ENCODE results near the gene NOD1.
A peak's percentile ranks its signal among the peaks of the same experiment; 100 is the strongest.
"Not testable (repeated sequence)": the region's sequence is repeated elsewhere in the genome, so short reads cannot be mapped to it uniquely, and the experiment has no call there.

NOD1 gene, protein sequence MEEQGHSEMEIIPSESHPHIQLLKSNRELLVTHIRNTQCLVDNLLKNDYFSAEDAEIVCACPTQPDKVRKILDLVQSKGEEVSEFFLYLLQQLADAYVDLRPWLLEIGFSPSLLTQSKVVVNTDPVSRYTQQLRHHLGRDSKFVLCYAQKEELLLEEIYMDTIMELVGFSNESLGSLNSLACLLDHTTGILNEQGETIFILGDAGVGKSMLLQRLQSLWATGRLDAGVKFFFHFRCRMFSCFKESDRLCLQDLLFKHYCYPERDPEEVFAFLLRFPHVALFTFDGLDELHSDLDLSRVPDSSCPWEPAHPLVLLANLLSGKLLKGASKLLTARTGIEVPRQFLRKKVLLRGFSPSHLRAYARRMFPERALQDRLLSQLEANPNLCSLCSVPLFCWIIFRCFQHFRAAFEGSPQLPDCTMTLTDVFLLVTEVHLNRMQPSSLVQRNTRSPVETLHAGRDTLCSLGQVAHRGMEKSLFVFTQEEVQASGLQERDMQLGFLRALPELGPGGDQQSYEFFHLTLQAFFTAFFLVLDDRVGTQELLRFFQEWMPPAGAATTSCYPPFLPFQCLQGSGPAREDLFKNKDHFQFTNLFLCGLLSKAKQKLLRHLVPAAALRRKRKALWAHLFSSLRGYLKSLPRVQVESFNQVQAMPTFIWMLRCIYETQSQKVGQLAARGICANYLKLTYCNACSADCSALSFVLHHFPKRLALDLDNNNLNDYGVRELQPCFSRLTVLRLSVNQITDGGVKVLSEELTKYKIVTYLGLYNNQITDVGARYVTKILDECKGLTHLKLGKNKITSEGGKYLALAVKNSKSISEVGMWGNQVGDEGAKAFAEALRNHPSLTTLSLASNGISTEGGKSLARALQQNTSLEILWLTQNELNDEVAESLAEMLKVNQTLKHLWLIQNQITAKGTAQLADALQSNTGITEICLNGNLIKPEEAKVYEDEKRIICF

DNA sequence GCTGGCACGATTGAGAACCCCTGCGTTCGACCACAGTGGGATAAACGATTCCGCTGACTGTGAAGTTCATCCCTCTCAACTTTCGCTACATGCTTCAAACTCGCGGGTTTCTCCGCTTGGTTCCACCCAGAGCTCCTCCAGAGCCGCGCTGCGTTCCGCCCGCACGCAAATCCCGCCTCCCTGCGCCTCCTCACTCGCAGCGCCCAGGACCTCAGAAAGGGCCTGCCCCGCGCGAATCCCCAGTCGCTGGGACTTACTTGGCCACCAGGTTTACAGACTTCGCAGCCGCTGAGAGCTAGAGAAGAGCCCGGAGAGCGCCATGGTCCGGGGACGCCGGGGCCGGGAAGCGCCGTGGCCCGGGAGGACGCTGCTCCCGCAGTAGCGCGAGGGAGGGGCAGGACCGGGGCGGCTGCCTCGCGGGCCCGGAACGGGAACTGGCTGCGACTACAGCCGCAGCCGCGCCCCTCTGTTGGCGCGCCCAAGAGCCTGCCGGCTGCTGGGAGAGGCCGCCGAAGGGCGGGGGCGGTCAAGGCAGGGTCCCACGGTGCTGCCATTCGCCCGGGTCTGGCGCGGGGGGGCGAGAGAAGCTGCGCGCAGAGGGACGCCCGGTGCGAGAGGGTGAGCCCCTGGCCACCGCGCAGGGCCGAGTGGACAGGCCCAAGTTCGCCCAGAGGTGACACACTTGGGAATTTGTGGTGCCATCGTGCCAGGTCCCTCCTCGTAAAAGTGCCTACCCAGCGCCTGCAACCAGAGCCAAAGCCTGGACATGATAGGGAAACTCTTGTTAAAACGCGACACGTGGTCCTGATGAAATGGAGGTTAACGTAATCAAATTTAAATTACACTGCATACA, at the start of gene NOD1:
TSS of gene NOD1 (minus strand) at position 436 of the 853 bp plus-strand sequence. CDS start 21,863 bp downstream, outside the sequence.
- DNase-seq = peak; percentile 58

DNA sequence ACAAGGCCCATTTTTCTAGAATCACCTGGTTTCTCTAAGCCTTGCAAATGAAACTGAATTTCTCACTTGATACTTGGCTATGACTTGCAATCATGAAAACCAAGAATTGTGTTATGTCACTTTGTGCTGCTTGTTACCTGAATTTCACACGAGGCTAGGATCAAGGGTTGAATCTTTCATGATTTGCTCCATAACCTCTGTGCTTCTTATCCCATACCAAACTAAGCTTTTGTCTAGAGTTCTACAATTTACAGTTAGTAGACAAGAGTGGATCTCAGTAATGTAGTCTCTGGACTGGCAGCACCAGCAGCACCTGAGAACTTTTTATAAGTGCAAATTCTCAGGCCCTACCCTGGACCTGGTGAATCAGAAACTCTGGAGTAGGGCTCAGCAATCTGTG, 48.7 kb upstream of the NOD1 start:
- not testable (repeated sequence) for DNase-seq

DNA sequence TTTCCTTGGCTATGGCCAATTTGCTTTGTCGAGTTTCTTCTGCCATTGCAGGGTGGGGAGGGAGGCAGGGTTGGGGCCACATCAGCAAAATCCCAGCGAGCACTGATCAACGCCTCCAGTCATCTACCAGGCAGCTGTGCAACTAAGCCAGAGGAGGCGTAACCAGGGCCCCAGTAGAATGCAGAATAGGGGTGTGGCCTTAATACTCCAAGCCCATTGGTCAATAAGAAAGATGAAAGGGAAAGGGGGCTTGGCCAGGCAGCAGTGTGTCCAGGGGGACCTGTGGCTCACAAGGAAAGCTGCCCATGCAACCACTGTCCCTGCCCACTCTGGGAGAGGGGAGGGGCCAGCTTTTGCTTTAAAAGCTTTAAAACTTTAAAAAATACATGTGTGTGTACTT, 47.6 kb upstream of the NOD1 start:
- DNase-seq = no peak

DNA sequence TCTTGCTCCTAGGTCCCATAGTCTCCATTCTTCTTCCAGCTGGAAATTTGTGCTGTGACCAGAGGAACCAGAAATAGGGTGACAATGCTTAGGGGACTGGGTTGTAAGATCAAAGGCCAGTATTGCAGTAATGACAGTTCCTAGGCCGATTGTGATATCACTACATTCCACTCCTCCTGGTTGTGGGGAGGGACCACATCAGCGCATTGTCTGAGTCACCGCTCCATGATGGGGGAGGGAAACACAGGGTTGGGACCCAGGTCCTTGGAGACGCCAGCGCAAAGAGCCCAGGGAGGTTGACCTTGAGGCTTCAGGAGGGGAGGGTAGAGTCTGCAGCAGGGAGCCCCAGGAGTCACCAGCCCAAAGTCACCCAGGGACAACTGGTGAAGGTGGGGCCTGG, 46.8 kb upstream of the NOD1 start:
- DNase-seq = no peak

DNA sequence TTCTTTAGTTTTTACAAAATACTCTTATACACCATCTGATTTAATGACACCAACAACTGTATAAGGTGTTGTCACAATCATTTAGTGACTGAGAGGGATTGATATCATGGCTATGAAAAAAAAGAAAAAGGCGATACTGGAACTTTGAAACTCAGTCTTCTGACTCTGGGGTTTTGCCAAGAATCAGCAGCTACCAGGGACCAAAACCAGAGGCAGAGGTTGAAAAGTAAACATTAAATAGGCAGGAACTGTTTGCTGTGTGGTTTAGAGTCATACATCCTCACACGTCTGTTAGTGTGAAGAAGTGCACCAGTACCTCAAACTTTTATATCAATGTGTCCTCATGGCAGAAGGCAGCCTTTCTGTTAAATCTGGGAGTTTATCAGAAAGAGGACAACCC, 46.0 kb upstream of the NOD1 start:
- DNase-seq = no peak

DNA sequence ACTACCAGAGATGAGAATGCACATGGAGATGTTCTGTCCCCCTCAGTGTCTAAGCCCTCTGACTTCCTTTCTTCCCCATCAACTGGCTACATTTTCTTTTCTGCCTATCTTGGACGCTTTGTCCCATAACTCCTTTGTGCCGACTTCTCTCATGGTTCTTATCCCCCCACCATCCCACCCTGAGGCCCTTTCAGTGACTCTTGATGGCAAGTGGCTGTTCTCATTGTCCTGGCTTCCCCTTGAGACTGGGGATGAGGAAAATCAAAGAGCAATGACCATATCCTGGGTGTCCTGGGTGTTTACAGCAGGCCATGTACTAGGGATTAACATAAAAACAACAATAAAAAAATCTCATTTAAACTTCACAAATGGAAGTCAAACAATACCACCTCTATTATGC, 44.9 kb upstream of the NOD1 start:
- DNase-seq = no peak

DNA sequence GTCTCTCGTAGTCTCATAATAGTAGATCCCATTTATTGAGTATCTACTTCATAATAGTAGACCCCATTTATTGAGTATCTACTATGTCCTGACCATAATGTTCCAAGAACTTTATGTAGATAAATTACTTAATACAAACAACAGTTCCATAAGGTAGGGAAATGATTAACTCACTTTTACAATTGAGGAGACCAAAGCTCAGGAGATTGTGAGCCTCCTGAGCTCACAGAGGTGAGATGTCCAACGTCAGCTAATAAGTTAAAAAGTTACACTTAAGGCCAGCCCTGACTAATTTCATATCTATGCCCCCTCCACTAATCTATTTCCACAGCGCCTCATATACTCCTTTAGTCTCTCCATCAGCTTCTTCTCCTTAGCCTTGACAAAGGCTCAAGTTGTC, 43.6 kb upstream of the NOD1 start:
- no peak for DNase-seq

DNA sequence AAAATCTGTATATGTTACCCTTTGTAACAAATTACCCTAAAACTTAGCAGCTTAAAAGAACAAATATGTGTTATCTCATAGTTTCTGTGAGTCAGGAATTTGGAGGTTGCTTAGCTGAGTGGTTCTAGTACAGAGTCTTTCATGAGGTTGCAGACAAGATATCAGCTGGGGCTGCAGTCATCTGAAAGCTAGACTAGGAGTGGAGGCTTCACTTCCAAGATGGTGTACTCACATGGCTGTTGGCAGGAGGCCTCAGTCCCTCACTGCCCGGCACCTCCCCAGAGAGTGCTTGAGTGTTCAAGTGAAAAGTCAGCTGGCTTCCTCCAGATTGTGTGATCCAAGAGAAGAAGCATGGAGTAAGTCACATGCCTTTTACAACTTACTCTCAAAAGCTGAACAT, 42.9 kb upstream of the NOD1 start:
- DNase-seq = no peak

DNA sequence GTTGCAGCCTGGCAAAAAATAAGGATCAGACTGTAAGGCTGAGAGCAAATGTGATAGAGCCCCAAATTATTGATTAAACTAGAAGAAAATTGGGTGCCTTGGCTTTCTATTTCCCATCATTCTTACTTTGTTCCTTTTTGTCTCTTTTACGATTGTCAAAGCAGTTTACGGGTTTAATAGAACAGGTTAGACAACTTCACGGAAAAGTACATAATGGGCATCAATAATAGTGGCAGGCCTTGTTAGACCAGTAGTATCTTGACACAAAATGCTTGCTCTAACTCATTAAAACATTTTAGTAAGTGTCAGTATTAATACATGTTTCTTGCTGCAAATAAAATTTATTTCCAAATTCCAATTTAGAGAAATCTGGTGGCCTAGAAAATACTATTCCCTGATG, 40.5 kb upstream of the NOD1 start:
- DNase-seq = no peak

DNA sequence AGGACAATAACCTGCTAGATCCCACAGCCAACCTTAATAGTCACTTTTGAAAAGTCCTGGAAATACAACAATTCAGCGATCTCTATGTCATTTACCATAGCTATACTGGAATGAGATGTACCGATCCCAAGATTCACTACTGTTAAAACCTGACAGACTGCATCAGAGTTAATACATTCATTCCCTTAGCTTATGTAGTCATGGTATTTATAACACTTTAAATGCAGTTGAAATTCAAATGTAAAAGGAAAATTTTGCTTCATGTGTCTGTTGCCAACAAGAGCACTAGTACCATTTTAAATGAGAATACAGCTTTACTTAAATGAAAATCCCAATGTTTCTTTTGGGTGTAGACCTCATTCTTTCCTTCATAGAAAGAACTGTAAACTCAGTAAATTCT, 37.2 kb upstream of the NOD1 start:
- no peak for DNase-seq

DNA sequence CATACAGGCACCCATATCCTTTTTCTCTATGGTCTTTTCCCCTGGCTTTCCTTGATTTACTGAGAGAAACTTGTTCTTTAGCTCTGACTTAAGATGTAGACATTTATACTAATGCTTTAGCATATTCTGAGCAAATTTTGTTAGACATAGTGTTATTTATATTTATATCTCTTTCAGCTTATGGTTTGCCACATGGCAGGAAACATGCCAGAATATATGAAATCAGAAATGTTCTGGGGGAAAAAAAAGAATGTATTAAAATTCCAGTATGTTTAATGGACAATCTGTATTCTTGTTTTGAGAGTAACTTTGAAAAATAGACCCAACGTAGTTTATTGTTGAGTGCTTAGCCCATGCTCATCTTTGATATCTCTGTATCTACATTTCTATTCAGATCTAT, 36.2 kb upstream of the NOD1 start:
- DNase-seq = no peak

DNA sequence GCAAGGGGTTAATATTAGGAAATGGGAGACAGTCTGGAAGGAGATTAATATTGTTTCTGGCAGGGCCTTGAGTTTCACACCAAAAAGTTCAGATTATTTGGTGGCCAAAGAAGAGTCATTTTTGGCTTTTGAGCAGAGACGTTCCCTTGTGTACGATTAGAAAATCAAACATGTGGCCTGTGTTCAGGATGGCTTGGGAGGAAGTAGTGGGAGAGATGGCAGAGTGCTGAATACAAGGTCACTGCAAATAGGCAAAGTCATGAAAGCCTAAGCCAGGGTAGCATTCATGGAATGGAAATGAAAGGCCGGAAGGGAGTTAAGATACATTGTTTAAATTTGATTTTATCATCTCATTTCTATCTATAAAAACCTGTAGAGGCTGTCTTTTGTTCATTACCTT, 35.6 kb upstream of the NOD1 start:
- no peak for DNase-seq

DNA sequence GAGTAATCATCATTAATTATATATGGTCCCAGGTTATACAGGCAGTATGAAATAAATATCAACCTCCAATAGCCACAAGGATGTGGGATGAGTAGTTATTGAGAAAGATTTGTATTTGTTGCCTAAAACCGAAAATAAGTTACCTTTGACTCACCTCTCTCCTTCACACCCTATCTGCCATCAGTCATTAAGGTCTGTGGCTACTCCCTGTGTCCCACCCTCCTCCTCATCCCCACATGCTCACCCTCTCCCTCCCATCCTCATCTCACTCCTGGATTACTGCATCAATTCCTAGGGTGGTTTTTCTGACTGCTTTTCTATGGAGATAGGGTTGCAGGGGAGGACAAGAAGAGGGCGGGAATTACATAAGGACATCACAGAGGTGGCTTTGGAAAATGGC, 35.2 kb upstream of the NOD1 start:
- no peak for DNase-seq

DNA sequence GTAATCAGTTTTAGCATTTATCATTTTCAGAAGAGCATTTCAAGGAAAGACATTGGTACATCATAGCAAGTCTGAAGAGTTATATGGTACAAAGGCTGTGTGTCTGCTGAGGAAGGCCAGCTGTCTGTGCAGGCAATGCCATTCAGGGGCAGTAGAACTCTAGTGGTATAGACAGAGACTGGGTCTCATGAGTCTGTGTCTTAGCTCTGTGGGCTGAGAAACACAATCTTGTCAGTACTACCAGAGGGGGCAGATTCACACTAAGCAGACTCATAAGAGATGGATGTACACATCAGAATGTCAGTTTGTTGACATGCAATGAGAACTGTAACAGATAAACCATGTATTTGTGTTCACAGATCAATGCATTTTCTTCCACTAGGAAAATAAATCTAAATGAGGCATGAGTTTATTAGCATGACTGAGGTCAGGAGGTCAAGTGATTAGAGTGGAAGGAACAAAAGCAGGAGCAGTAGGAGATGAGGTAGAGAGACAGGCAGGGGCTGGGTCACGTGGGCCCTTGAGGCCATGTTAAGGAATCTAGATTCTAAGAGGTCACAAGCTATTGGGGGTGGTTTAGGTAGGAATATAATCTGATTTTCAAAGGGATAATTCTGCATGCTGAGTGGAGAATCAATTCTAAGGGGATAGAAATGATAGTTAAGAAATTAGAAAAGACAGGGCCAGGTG, 33.5 kb upstream of the NOD1 start:
- no peak for DNase-seq

DNA sequence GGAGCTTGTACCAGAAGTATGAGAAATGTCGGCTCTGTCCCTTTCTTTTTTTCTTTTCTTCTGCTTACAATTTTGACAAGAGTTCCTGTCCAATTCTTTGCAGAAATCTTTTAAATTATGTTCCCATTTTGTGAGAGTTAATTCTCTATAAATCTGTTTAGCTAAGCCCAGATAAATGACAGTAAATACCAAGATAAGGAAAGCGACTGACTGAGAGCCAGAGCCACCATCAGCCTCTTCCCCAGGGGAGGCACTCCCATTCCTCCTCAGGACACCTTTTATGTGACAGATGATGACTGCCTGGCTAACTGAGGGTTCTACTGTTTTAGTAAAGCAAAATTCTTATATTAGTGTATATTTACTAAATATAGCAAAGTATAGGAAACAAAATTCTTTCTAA, 32.9 kb upstream of the NOD1 start:
- no peak for DNase-seq

DNA sequence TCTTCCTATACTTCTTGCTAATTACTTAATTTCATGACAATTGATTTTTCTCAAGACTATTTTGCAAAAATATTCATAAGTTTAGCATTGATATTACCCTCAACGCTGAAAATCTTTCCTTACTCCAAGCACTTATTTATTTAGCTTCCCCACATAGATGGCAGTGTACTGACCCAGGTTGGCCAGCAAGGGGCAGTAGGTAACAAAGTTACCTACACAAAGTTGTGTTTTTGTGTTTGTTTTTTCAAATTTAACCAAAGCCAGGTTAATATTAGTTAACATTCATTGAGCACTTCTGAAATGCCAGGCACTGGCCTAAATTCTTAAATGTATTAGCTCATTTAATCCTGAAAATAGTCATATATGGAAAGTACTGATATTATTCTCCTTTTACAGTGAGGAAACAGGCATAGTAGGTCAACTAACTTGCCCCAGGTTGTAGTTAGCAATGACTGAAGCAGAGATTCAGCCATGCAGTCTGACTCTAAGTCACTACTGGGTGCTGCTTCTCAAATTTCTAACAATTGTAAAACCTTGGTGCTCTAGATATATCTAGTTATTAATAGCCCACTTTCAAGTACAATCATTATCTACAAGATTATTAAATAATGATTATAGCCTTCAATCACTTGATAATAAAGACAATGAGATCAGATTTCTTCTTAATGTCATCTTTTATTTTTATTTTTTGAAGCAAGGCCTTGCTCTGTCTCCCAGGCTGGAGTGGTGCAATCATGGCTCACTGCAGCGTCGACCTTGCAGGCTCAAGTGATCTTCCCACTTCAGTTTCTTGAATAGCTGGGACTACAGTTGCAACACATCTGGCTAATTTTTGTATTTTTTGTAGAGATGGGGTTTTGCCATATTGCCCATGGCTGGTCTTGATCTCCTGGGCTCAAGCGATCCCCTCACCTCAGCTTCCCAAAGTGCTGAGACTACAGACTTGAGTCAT, 31.8 kb upstream of the NOD1 start:
- DNase-seq = peak; percentile 17

DNA sequence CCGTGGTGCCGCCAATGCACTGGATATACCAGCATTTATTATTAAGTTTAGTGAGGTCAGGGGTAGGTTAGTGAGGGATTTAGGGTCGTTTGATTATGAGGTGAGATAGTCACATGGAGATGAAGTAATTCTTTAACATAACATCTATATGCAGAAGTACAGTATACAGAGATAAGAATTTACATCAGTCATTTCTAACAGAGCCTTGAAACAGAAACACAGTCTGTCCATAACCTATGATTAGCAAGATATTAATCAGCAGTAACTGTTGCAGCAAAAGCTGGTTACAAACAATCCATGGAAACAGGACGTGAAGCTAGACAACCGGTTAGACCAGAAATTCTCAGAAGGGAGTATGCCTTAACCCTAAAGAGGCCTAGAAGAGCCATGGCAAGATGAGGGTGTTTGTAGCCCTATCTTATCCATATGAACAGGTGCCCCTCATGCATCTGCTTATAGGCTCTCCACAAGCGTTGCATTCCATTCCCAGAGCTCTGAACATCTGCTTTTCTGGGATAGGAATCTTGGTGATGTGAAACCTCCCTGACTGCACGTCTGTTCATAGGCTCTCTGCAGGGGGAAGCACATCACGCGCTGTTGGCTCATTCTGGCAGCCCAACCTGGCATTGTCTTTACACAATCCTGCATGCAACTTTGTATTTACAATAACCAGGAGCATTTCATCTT, 30.7 kb upstream of the NOD1 start:
- not testable (repeated sequence) for DNase-seq

DNA sequence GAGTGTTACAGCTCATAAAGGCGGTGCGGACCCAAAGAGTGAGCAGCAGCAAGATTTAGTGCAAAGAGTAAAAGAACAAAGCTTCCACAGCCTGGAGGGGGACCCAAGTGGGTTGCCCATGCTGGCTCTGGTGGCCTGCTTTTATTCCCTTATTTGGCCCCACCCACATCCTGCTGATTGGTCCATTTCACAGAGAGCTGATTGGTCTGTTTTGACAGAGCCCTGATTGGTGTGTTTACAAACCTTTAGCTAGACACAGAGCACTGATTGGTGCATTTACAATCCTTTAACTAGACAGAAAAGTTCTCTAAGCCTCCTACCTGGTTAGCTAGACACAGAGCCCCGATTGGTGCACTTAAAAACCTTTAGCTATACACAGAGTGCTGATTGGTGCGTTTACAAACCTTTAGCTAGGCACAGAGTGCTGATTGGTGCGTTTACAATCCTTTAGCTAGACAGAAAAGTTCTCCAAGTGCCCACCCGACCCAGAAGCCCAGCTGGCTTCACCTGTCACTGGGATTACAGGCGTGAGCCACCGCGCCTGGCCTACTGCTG, 28.8 kb upstream of the NOD1 start:
- DNase-seq = not testable (repeated sequence)

DNA sequence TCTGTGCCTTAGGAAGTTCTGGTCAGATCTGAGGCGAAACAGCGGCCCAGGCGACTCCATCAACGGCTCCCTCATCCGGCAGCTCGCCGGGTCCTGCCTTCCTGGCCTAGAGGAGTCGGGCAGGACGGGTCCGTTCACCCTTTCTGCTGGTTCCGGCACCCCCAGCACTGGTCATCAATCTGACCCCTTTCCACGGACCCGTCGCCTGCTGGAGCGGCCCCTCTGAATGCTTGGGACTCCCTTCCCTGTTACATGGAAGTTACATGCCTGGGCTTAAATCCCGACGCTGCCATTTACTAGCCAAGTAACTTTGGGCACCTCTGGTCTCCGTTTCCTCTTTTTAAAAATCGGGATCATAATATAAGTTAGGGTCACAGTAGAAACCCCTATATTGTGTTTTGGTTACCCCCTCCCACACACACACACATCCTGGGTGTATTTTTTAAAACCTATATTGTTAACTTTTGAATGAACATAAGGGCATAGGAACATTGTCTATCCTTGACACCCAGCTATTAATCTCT, 26.7 kb upstream of the NOD1 start:
- no peak for DNase-seq

Measured in activated CD4-positive, alpha-beta T cell treated with anti-CD3 and anti-CD28 coated beads, Interleukin-2, amount 50 U/mL, for 1 hour (primary cell).